ACC112 (cell line): ENCODE data around the gene CYTH1.

ENCODE experiments used
- H2AFZ ChIP-seq: fragments of 200-600 bp; sonication (generic); one replicate; pipeline ENCODE4 v1.6.0; 2017; ENCODE audit warnings: antibody characterized with exemption, low read length; ENCODE audit not compliant: unreplicated experiment
- H3K27ac ChIP-seq: fragments of 200-600 bp; sonication (generic); 2 replicates; pipeline ENCODE4 v1.5.1; 2014; ENCODE audit warnings: low read depth, mild to moderate bottlenecking, antibody characterized with exemption, low read length, moderate library complexity
- H3K27me3 ChIP-seq: fragments of 200-600 bp; sonication (generic); 2 replicates; pipeline ENCODE4 v1.6.1; 2014; ENCODE audit warnings: mild to moderate bottlenecking, antibody characterized with exemption, low read length, moderate library complexity, mixed read lengths; ENCODE audit not compliant: insufficient read depth
- H3K36me3 ChIP-seq: fragments of 200-600 bp; sonication (generic); 2 replicates; pipeline ENCODE4 v1.6.1; 2016; ENCODE audit warnings: mild to moderate bottlenecking, antibody characterized with exemption, low read length, moderate library complexity, mixed read lengths; ENCODE audit not compliant: insufficient read depth
- H3K4me1 ChIP-seq: fragments of 200-600 bp; sonication (generic); one replicate; pipeline ENCODE4 v1.6.1; 2016; ENCODE audit warnings: low read length, mixed read lengths; ENCODE audit not compliant: insufficient read depth, unreplicated experiment, control insufficient read depth
- H3K4me3 ChIP-seq: fragments of 200-600 bp; sonication (generic); 2 replicates; pipeline ENCODE4 v1.5.1; 2014; ENCODE audit warnings: mild to moderate bottlenecking, low read depth, low read length
- H3K79me2 ChIP-seq: fragments of 200-600 bp; sonication (generic); one replicate; pipeline ENCODE4 v1.6.0; 2016; ENCODE audit warnings: low read length; ENCODE audit not compliant: control insufficient read depth, unreplicated experiment, insufficient read depth

Gene CYTH1

GRCh38 chr17:78704594-78704993 lies 77.5 kb downstream of the CYTH1 start:
- H3K4me3 ChIP-seq = no peak overlapping the region
- H3K27me3 ChIP-seq = no peaks in the 10 kb centered on the region
- no peak overlapping the region for H2AFZ ChIP-seq
- H3K27ac ChIP-seq = no peak overlapping the region
- H3K4me1 ChIP-seq = no peaks in the 10 kb centered on the region
- H3K79me2 ChIP-seq = no peaks in the 10 kb centered on the region
- no peaks in the 10 kb centered on the region for H3K36me3 ChIP-seq

DNA sequence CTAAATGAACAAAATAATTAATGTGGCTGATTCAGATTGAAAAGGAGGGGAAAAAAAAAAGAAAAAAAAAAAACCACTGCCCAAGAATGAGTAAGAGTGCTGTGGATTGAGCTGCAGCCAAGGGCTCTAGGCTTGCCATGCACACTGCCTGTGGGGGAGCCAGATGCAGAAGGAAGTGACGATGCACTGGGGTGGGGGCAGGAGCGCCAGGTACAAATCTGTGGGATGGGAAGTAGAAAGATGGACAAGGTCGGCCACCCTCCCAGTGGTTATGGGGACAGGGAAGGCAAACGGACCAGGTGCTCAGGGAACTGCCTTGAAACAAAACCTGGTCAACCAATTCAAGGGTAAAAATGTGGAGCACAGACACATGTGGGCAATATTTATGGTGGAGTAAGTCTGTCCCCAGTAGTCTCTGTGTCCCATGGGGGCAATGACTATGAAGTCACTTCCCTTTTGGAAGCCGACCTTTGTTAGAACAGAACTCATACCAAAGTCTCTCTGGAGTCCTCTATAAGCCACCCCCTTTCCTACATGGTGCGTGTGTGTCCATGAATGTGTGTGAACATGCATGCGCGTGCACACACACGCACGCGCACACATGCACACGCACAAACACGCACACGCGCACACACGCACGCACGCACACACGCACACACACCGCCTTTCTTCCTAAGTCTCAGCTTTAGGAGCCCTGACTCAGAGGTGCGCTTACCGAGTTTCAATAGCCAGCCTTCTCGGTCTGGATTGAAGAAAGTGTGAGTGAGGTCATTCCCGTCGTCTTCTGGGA lies 84.3 kb downstream of the CYTH1 start:
- Histone ChIP-seq H3K36me3 (no peaks in the 10 kb centered on the region; the same call in 1 of the 2 replicates), H3K27ac (no peak overlapping the region), H2AFZ (no peak overlapping the region), H3K4me1 (peaks cover 11% of the 10 kb centered on the region), H3K79me2 (no peaks in the 10 kb centered on the region), H3K4me3 (no peak overlapping the region), H3K27me3 (no peaks in the 10 kb centered on the region)

DNA sequence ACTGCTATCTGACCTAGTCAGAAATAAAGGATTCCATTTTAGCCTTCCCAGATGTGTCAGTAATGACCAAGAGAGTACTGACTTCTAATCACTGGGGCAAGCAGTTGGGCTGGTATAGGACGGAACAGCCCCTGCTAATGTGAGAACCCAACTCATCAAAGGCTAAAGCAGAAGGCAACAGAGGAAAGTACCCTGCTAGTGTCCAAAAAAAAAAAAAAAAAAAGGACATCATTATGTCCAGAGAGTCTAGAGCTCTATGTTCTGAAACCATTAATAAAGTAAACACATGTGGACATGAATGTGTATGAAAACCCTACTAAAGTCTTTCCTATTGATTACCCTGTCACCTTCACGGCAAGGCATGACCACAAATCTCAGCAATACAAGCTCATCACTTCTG lies 85.0 kb downstream of the CYTH1 start:
- Histone ChIP-seq H3K27me3 (no peaks in the 10 kb centered on the region), H3K79me2 (no peaks in the 10 kb centered on the region), H3K27ac (no peak overlapping the region), H2AFZ (no peak overlapping the region), H3K4me1 (peaks cover 11% of the 10 kb centered on the region), H3K4me3 (no peak overlapping the region), H3K36me3 (no peaks in the 10 kb centered on the region; the same call in 1 of the 2 replicates)

DNA sequence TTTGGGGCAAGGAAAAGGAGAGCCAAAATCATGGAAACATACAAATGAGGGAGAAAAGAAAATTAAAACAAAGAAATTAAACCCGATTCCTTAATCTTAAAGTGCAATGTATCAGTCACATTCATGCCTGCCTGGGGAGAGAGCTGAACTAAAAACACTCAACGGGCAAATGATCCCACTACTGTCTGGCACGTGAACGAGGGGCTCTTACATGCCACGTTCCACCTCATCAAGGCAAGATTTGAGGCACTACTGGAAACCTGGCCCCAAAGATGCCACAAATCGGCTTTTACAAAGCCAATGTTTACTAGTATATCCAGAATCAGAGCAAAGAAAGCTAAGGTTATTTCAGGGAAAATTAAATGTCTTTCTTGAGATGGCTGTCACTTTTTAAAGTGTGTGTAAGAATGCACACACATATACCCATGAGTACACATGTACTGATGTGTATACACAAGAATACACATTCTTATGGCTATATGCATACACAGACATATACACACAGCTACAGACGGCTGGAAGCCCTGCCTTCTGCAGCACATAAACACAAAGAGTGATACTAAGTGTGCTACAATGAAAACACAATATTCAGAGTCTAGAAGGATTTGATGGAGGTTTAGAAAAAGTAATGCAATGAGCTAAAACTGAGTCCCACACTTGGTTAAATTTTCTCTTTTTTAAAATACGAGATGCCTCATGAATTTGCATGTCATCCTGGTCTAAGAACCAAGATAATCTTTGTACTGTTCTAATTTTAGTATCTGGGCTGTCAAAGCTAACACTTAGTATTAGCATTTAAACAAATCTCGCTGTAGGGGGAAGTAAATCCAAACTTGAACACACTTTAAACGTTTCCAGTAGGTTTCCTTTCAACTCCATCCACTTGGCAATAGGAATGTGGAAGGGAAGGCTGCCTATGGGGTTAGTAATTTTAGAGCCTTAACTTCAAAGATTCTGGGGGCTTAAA lies 85.8 kb downstream of the CYTH1 start:
- Histone ChIP-seq H3K79me2 (no peaks in the 10 kb centered on the region), H3K36me3 (no peaks in the 10 kb centered on the region; the same call in 1 of the 2 replicates), H3K27me3 (no peaks in the 10 kb centered on the region)

DNA sequence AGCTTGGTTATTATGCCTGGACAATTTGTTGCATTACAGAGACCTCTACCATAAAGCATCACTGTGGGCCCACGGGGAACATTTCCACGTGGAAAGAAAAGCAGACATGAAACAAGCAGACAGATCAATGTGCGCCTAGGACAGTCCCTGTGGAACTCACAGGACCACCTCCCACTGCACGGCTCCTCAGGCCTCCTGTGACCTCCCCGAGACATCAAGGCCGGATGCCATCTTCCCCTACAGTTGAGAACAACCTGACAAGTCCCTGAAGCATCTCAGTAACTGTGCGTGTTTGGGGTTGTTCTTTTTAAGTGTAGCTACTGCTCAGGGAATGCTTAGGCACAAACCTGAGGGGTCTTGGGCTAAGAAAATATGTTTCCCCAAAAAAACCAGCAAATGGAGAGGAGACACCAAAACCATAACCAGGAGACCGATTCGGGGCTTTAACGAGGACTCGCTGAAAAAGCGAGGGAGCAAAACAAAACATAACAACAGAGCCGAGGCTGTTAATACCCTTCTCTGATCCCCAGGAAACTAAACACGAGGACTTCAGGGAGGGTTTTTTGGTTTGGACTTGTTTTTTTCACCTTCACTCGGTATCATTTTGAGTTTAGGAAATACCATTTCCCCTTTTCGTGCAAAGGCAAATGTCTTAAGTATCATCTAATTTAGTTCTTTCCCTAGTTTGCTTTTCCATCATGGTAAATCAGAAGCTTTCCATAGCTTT lies 87.1 kb downstream of the CYTH1 start:
- Histone ChIP-seq H2AFZ (no peak overlapping the region), H3K27me3 (no peaks in the 10 kb centered on the region), H3K79me2 (no peaks in the 10 kb centered on the region), H3K36me3 (no peaks in the 10 kb centered on the region; the same call in 1 of the 2 replicates), H3K4me3 (no peak overlapping the region), H3K27ac (no peak overlapping the region), H3K4me1 (peaks cover 11% of the 10 kb centered on the region)

More for the DNA sequence above, 85.8 kb downstream of the CYTH1 start:
- peaks cover 11% of the 10 kb centered on the region for H3K4me1 ChIP-seq
- H3K27ac ChIP-seq = no peak overlapping the region
- H3K4me3 ChIP-seq = no peak overlapping the region
- H2AFZ ChIP-seq = no peak overlapping the region

GRCh38 chr17:78693346-78694083 lies 88.6 kb downstream of the CYTH1 start:
- H3K36me3 ChIP-seq = peaks cover 6% of the 10 kb centered on the region; the same call in 1 of the 2 replicates
- no peak overlapping the region for H2AFZ ChIP-seq

GRCh38 chr17:78692460-78693010 lies 89.5 kb downstream of the CYTH1 start:
- Histone ChIP-seq H2AFZ (no peak overlapping the region), H3K27ac (no peak overlapping the region), H3K27me3 (no peaks in the 10 kb centered on the region), H3K4me1 (peaks cover 7% of the 10 kb centered on the region), H3K4me3 (no peak overlapping the region), H3K79me2 (no peaks in the 10 kb centered on the region), H3K36me3 (peaks cover 9% of the 10 kb centered on the region; the same call in 1 of the 2 replicates)

More at GRCh38 chr17:78693346-78694083, 88.6 kb downstream of the CYTH1 start:
- H3K4me3 ChIP-seq = no peak overlapping the region
- peaks cover 11% of the 10 kb centered on the region for H3K4me1 ChIP-seq
- no peaks in the 10 kb centered on the region for H3K27me3 ChIP-seq
- no peaks in the 10 kb centered on the region for H3K79me2 ChIP-seq
- no peak overlapping the region for H3K27ac ChIP-seq

DNA sequence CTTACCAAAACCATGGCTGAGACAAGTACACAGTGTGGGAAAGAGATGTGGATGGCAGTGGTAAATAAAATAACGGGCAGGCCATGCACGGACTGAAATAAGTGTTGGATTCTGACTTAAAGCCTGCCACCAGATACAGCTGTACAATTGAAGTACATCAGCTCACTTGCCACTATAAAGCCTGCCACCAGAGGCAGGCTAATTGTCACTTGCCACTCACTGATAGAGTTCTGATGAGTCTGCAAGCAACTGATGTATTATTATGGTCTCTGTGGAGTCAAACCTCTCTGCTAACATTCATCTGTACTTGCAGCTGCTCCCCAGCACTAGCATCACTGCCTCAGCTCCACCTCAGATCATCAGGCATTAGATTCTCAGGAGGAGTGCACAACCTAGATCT lies 93.0 kb downstream of the CYTH1 start:
- no peaks in the 10 kb centered on the region for H3K79me2 ChIP-seq
- H2AFZ ChIP-seq = no peak overlapping the region
- H3K4me1 ChIP-seq = no peaks in the 10 kb centered on the region
- H3K27me3 ChIP-seq = no peaks in the 10 kb centered on the region
- H3K36me3 ChIP-seq = peaks cover 12% of the 10 kb centered on the region
- H3K27ac ChIP-seq = no peak overlapping the region
- H3K4me3 ChIP-seq = no peak overlapping the region

DNA sequence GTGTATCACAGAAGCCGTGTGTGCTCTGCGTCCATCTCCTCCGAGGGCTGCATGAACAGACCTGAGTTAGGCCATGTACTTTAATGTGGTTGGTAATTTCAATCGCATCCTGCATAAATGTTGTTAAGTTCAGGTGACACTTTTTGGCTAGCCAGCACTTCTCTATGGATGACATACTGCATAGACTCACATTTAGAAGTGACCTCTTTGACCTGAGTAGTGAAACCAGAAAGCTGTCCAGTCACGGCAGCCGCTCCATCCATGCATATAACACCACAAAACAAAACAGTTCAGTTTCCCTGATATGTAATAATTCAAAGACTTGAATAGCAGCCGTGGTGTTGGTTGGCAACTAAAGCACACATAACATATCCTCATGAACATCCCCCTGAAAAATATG lies 94.1 kb downstream of the CYTH1 start:
- Histone ChIP-seq H3K4me3 (no peak overlapping the region), H3K79me2 (no peaks in the 10 kb centered on the region), H3K36me3 (peaks cover 12% of the 10 kb centered on the region), H2AFZ (no peak overlapping the region), H3K27ac (no peak overlapping the region), H3K4me1 (no peaks in the 10 kb centered on the region), H3K27me3 (no peaks in the 10 kb centered on the region)
